Testis (tissue), 3 donors: ENCODE results near the gene SEPTIN5. TPM values are rescaled to one million over a fixed set of nuclear protein-coding genes. Genes with fewer than 3 reads are reported as not detected.

Experiments used
- DNase-seq: peaks from one replicate; pipeline ENCODE4 v3.0.0-alpha.2; 2019
- H3K27ac ChIP-seq, 2 donors: fragments of 200-600 bp; sonication (generic); one replicate each; pipeline ENCODE4 v1.5.1; 2019
- H3K27me3 ChIP-seq: fragments of 200-600 bp; sonication (generic); one replicate; pipeline ENCODE4 v1.5.1; 2019
- H3K36me3 ChIP-seq: fragments of 200-600 bp; sonication (generic); one replicate; pipeline ENCODE4 v1.5.1; 2017; ENCODE audit warnings: low read depth; ENCODE audit errors: missing control alignments
- H3K4me1 ChIP-seq: fragments of 200-600 bp; sonication (generic); one replicate; pipeline ENCODE4 v1.5.1; 2019
- H3K4me3 ChIP-seq, 2 donors: fragments of 200-600 bp; sonication (generic); one replicate each; pipeline ENCODE4 v1.5.1; 2017 to 2019
- H3K9me3 ChIP-seq: fragments of 200-600 bp; sonication (generic); one replicate; pipeline ENCODE4 v1.5.1; 2017
- CTCF ChIP-seq, 3 experiments: fragments of 450-650 bp in 2 of 3; fragments of 200-600 bp in 1 of 3; sonication (generic) in 1 of 3; IDR thresholded peaks; one replicate each; pipeline ENCODE4 v1.5.1; 2016 to 2019; ENCODE audit warnings: antibody characterized with exemption in 3 of 3, mild to moderate bottlenecking in 2 of 3, moderate library complexity in 1 of 3
- POLR2A ChIP-seq: fragments of 450-650 bp; IDR thresholded peaks from one replicate; pipeline ENCODE4 v1.6.1; 2017; ENCODE audit warnings: antibody characterized with exemption, mild to moderate bottlenecking, moderate library complexity
- WGBS, 2 donors: methylation state at CpG; one replicate each; pipeline ENCODE4 v1.1.5; 2018; 5-methylcytosine and 5-hydroxymethylcytosine counted together
- intact Hi-C: fragments of 100-400 bp; cut with DNase I; formaldehyde crosslinking; loops from one replicate; pipeline ENCODE4 v1.15.1; 2023; ENCODE audit warnings: low total_unique reads
- polyA plus RNA-seq: library from polyadenylated mRNA; stranded (reverse); fragments of 350-450 nt; fragmentation: Illumina TruSeq; extraction: RNeasy Lipid Tissue Mini Kit (QIAGEN cat#74804); gene quantifications from one replicate; pipeline ENCODE4 v1.2.3, GENCODE V29; 2014; ENCODE audit warnings: low read depth, low replicate concordance; ENCODE audit not compliant: insufficient read depth
- total RNA-seq, 2 donors: library from RNA; depleted of rRNA; stranded (reverse); fragments of >200 nt; gene quantifications; one replicate each; pipeline ENCODE4 v1.2.3, GENCODE V29; 2016

The SEPTIN5 gene
- total and polyA plus RNA-seq, 3 donors from 2014 or later: 33.9 to 89.3 (median 68.9) TPM

DNA sequence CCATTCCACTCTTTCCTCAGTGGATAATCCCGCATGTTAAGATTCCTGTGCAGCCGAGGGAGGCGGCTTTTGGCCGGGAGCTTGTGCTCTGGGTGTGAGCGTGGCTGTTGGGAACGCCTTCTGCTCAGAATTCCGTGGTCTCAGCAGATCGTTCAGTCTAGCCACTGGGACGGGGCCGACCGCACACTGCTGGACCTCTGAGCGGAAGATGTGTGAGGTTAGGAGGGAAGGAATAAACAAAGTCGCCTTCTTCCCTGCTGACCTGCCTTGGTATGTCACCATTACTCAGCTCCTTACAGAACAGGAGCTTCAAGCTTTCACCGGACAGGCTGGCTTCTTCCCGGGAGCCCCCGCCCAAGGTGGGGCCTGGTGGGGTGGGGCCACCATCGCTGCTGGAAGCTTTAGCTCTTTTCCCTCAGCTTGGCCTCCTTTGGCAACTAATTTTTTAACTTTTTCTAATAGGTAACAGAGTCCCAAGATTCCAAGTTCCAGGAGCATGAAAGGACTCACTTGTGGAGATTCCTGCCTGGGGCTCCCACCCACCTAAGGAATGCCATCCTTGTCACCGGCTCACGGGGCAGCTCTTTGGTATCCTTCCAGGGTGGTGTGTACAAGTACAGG lies 22.5 kb upstream of the SEPTIN5 start:
- intact Hi-C loops: no loop called here
- WGBS, 2 donors: 46 to 50% methylated on average over 13 to 19 of the region's 19 CpGs
- Histone ChIP-seq H3K4me3 (no peak overlapping the region), H3K4me1 (peaks cover 2% of the 10 kb centered on the region), H3K27ac (no peak overlapping the region), H3K9me3 (no peaks in the 10 kb centered on the region), H3K27me3 (no peaks in the 10 kb centered on the region), H3K36me3 (no peaks in the 10 kb centered on the region)
- no peak for TF ChIP-seq POLR2A
- no peak for TF ChIP-seq CTCF (IDR thresholded peaks at IDR 0.05)
- peak; percentile 56 for DNase-seq

GRCh38 chr22:19693581-19693980 lies 20.7 kb upstream of the SEPTIN5 start:
- WGBS, 2 donors: 93 to 95% methylated on average over 14 of the region's 14 CpGs
- intact Hi-C loops: no loop called here

GRCh38 chr22:19693981-19694670 lies 20.2 kb upstream of the SEPTIN5 start:
- Histone ChIP-seq H3K4me1 (peaks cover 2% of the 10 kb centered on the region), H3K27me3 (no peaks in the 10 kb centered on the region), H3K27ac (no peak overlapping the region), H3K4me3 (no peak overlapping the region), H3K36me3 (no peaks in the 10 kb centered on the region), H3K9me3 (no peaks in the 10 kb centered on the region)
- WGBS, 2 donors: 91 to 94% methylated on average over 10 to 12 of the region's 12 CpGs
- TF ChIP-seq POLR2A: no peak
- TF ChIP-seq CTCF (IDR thresholded peaks at IDR 0.05): no peak
- no peak for DNase-seq
- intact Hi-C loops: no loop called here

More at GRCh38 chr22:19693581-19693980, 20.7 kb upstream of the SEPTIN5 start:
- Histone ChIP-seq H3K27me3 (no peaks in the 10 kb centered on the region), H3K4me3 (no peak overlapping the region), H3K4me1 (peaks cover 2% of the 10 kb centered on the region), H3K36me3 (no peaks in the 10 kb centered on the region), H3K9me3 (no peaks in the 10 kb centered on the region), H3K27ac (no peak overlapping the region)
- no peak for TF ChIP-seq CTCF (IDR thresholded peaks at IDR 0.05)
- no peak for TF ChIP-seq POLR2A
- DNase-seq: no peak

- TF ChIP-seq CTCF (IDR thresholded peaks at IDR 0.05) (no peak), POLR2A (no peak)
- no peaks in the 10 kb centered on the region for H3K36me3 ChIP-seq
- no peak for DNase-seq
- H3K4me1 ChIP-seq: peaks cover 2% of the 10 kb centered on the region
- intact Hi-C loops: no loop called here
- 85 to 89% methylated on average over 13 of the region's 13 CpGs for WGBS, 2 donors
- H3K27me3 ChIP-seq: no peaks in the 10 kb centered on the region
- no peaks in the 10 kb centered on the region for H3K9me3 ChIP-seq
- H3K27ac ChIP-seq: no peak overlapping the region
- no peak overlapping the region for H3K4me3 ChIP-seq
Measured at GRCh38 chr22:19694696-19695095, 19.6 kb upstream of the SEPTIN5 start.
